Stomach (tissue), 4 donors: ENCODE data around the gene PAX1.

Experiments used
- EP300 ChIP-seq: sonication (generic); formaldehyde crosslinking; IDR thresholded peaks from one replicate; pipeline ENCODE4 v1.6.1; 2017; ENCODE audit warnings: antibody characterized with exemption
- TF ChIP-seq, protein P1 (sequence below), 7 experiments: fragments of 450-650 bp in 4 of 7; fragments of 200-600 bp in 3 of 7; sonication (generic) in 3 of 7; IDR thresholded peaks; one replicate each; pipeline ENCODE4 v1.5.1; 2016 to 2019; ENCODE audit warnings: antibody characterized with exemption in 7 of 7, control low read depth in 2 of 7, mild to moderate bottlenecking in 1 of 7

DNA sequence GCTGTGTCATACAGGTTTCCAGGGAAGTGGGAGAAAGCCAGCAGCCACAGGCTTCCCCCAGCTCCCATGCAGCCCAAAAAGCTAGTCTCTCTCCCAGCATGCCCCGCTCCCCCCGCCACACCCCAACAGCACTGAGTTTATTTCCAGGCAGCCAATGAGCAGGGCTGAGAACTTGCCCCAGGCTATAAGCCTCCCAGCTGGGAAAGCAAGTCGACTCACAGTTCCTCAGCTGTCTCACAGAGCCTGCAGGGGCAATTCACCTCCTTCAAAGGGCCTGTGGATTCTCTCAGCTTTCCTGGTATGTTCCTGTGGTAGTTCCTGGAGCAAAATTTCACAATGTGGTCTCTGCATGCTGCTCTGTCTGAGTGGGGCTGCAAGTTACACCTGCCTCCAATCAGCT lies 34.2 kb downstream of the PAX1 start:
- TF ChIP-seq, protein P1, sequence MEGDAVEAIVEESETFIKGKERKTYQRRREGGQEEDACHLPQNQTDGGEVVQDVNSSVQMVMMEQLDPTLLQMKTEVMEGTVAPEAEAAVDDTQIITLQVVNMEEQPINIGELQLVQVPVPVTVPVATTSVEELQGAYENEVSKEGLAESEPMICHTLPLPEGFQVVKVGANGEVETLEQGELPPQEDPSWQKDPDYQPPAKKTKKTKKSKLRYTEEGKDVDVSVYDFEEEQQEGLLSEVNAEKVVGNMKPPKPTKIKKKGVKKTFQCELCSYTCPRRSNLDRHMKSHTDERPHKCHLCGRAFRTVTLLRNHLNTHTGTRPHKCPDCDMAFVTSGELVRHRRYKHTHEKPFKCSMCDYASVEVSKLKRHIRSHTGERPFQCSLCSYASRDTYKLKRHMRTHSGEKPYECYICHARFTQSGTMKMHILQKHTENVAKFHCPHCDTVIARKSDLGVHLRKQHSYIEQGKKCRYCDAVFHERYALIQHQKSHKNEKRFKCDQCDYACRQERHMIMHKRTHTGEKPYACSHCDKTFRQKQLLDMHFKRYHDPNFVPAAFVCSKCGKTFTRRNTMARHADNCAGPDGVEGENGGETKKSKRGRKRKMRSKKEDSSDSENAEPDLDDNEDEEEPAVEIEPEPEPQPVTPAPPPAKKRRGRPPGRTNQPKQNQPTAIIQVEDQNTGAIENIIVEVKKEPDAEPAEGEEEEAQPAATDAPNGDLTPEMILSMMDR (IDR thresholded peaks at IDR 0.05) = no peak
- TF ChIP-seq EP300 = no peak
